ENCODE results near the gene WIPF2. TPM values are rescaled to one million over a fixed set of nuclear protein-coding genes. Genes with fewer than 3 reads are reported as not detected.

Gene WIPF2
- total RNA-seq, 2 experiments from 2014 or later = 15.7 to 17.4 TPM

DNA sequence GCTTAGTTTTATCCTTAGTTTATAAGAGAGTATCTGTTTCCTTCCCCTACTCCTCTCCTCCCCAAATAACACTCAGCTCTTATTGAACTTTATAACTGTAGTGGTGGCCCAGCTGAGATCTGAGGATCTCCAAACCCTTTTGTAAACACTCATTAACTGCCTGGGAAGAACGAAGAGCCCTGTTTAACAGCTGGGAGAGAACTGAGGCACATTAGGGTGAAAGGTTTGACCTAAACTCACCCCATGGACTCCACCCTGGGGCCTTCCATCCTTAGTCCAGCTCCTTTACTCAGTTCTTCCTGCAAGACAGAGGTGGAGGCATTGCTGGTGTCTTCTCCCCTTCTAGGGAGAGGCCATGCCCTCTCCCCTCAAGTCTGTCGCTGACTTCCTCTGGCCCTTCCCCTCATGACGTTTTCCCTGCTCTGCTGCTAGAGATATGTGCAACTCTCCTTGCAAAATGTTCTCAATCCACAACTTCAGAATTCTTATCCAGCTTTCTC lies 88.7 kb downstream of the WIPF2 start:
- Mint-ChIP-seq H3K4me3 (no peak overlapping the region), H3K27me3 (no peaks in the 10 kb centered on the region), H3K36me3 (peaks cover 22% of the 10 kb centered on the region), H3K4me1 (peaks cover 54% of the 10 kb centered on the region), H3K9me3 (no peaks in the 10 kb centered on the region), H3K27ac (no peak overlapping the region)
- DNase-seq = no peak

- H3K9me3 Mint-ChIP-seq = no peaks in the 10 kb centered on the region
- no peaks in the 10 kb centered on the region for H3K27me3 Mint-ChIP-seq
- DNase-seq = peak; percentile 37
- H3K4me1 Mint-ChIP-seq = peaks cover 56% of the 10 kb centered on the region
- H3K27ac Mint-ChIP-seq = no peak within 1 kb of the TSS
- H3K36me3 Mint-ChIP-seq = peaks cover 9% of the 10 kb centered on the region
- H3K4me3 Mint-ChIP-seq = no peak within 1 kb of the TSS
Measured at GRCh38 chr17:40309031-40309948, 90.2 kb downstream of the WIPF2 start, which contains the start of gene RARA. Gene RARA, plus strand, starts transcription at chr17:40309180. Its CDS starts 22,039 bp downstream, at chr17:40331219.

GRCh38 chr17:40309949-40310510 lies 90.9 kb downstream of the WIPF2 start:
- H3K36me3 Mint-ChIP-seq = peaks cover 4% of the 10 kb centered on the region
- H3K27ac Mint-ChIP-seq = no peak overlapping the region
- H3K4me3 Mint-ChIP-seq = no peak overlapping the region
- H3K4me1 Mint-ChIP-seq = peaks cover 56% of the 10 kb centered on the region
- H3K27me3 Mint-ChIP-seq = no peaks in the 10 kb centered on the region
- H3K9me3 Mint-ChIP-seq = no peaks in the 10 kb centered on the region
- DNase-seq = no peak

DNA sequence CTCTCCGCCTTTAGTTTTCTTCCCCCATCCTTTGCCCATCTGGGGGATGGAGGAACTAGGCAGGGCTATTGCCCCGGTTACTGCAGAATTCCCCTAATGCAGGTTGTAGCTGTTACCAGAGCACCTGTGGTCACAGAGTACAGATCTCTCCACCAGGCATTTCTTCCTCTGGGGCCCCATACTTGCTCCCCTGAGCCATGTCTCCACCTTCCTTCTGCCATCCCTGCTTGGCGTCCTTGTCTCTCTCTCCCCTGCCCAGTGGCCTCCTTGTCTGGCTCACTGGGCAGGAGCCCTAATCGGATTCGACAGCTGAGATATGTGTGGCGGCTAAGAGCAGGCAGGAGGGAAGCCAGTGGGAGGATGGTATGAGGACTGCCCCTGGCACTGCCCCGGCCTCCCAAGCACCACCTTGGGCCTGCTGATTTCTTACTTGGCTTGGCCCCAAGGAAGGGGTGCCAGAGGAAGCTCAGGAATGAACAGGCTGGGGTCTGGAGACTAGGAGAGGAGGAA lies 91.8 kb downstream of the WIPF2 start:
- Mint-ChIP-seq H3K4me1 (peaks cover 59% of the 10 kb centered on the region), H3K36me3 (peaks cover 1% of the 10 kb centered on the region), H3K9me3 (no peaks in the 10 kb centered on the region), H3K27ac (no peak overlapping the region), H3K27me3 (no peaks in the 10 kb centered on the region), H3K4me3 (no peak overlapping the region)
- DNase-seq = no peak

DNA sequence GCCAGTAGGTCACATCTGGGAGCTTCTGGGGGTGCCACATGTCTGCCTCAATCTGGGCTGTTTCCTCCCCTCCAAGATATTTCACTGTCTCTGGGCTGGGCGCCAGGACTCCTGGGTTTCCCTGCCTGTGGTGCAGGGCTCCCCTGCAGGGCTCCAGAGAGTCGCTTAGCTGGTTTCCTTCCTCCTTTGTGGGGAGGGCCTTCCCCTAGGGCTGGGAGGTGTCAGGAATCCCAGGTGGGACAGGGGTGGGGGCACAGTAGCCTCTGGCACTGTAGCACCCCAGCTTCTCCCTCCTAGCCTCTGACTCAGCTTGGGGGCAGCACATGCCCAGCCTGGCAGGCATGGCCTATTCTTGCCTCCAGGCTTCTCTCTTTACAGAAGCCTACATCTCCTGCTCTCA lies 92.5 kb downstream of the WIPF2 start:
- Mint-ChIP-seq H3K27me3 (no peaks in the 10 kb centered on the region), H3K4me1 (peaks cover 65% of the 10 kb centered on the region), H3K27ac (no peak overlapping the region)

DNA sequence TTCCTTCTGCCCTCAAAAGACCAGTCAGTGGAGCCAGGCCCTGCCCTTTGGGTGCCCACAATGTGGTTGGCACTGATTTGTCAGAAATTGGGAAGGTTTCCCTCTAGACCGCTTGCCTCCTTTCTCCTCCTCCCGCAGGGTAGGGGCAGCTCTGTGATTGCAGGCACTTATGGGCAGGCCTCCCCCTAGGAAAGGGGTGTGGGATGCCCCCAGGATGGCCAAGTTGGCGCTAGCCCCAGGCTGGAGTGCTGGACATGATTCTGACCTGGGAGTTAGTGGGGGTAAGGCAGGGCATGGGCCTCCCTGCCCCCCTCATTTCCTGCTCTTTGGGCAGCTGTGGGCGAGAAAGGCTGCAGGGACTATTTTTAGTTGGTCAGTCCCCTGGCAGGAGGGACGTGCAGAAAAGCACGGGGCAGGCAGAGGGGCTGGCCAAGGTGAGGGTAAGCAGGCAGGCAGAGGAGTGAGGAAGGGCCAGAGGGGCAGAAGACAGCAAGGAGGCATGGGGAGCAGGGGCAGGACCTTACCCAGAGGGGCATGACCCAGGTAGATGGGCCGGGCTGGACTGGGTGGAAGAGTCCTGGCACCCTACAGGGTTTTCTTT lies 93.1 kb downstream of the WIPF2 start:
- no peak overlapping the region for H3K27ac Mint-ChIP-seq
- peaks cover 67% of the 10 kb centered on the region for H3K4me1 Mint-ChIP-seq
- no peaks in the 10 kb centered on the region for H3K27me3 Mint-ChIP-seq
- no peak overlapping the region for H3K4me3 Mint-ChIP-seq
- no peak for DNase-seq
- no peaks in the 10 kb centered on the region for H3K9me3 Mint-ChIP-seq
- H3K36me3 Mint-ChIP-seq = peaks cover 1% of the 10 kb centered on the region

More for the DNA sequence above, 92.5 kb downstream of the WIPF2 start:
- DNase-seq = no peak
- H3K9me3 Mint-ChIP-seq = no peaks in the 10 kb centered on the region
- peaks cover 1% of the 10 kb centered on the region for H3K36me3 Mint-ChIP-seq
- no peak overlapping the region for H3K4me3 Mint-ChIP-seq

DNA sequence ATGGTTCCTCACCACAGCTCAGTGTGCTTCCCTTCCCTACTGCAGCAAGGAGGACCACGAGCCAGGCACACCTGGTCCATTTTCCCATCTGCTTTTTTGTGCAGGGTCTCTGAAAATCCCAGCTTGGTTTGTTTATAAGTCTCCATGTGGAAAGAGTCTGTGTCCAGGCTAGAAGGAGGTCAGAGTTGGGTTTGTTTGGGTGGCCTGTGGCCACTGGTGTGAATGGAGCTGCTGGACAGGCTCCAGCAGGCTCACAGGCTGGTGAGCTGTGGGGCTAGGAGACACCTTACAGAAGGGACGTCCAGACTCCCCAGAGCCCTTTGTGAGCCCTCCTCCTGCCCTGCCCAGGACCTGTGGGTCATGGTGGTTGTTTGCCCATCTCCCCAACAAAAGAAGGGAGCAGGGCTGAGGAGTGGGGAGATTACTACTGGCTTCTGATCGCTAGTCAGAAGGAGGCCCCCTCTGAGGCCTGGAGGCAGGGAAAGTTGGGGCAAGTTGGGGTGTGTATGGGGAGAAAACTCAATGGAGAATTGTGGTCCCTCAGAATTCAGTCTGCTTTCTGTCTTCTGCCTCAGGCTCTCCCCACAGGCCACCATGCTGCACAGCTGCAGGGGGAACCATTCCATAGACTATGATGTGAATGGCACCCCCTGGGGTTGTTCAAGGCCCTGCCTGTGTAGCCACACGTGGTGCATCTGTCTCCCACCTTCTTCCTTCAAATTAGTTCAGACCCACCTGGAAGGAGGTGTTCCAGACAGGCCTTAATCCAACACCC lies 94.0 kb downstream of the WIPF2 start:
- DNase-seq = no peak
- H3K4me1 Mint-ChIP-seq = peaks cover 73% of the 10 kb centered on the region
- no peak overlapping the region for H3K27ac Mint-ChIP-seq
- peaks cover 1% of the 10 kb centered on the region for H3K36me3 Mint-ChIP-seq
- no peak overlapping the region for H3K4me3 Mint-ChIP-seq
- H3K9me3 Mint-ChIP-seq = no peaks in the 10 kb centered on the region
- H3K27me3 Mint-ChIP-seq = no peaks in the 10 kb centered on the region

GRCh38 chr17:40313668-40314583 lies 94.8 kb downstream of the WIPF2 start:
- Mint-ChIP-seq H3K4me3 (no peak overlapping the region), H3K4me1 (peaks cover 74% of the 10 kb centered on the region), H3K27me3 (no peaks in the 10 kb centered on the region), H3K36me3 (peaks cover 1% of the 10 kb centered on the region), H3K9me3 (no peaks in the 10 kb centered on the region), H3K27ac (no peak overlapping the region)
- no peak for DNase-seq

DNA sequence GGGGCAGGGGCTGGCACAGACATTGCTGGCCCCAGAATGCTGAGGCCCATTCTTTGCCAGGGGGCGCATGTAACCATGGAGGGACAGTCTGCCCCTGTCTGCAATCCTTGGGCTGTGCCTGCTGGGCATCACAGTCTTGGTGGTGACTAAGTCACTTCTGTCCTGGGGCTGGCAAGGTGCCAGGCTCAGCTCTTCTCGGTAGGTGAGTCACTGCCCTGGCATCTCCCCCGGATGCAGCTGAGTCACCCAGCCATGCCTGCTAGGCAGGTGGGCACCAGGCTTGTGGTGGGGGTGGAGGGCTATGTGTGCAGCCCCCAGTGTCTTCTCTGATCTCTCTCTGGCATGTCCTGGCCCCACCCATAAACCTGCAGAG lies 95.5 kb downstream of the WIPF2 start:
- peaks cover 73% of the 10 kb centered on the region for H3K4me1 Mint-ChIP-seq
- no peaks in the 10 kb centered on the region for H3K36me3 Mint-ChIP-seq
- peak; percentile 85 for DNase-seq
- no peak overlapping the region for H3K4me3 Mint-ChIP-seq
- no peak overlapping the region for H3K27ac Mint-ChIP-seq
- H3K9me3 Mint-ChIP-seq = no peaks in the 10 kb centered on the region
- no peaks in the 10 kb centered on the region for H3K27me3 Mint-ChIP-seq

- H3K4me3 Mint-ChIP-seq = no peak overlapping the region
- DNase-seq = no peak
- peaks cover 72% of the 10 kb centered on the region for H3K4me1 Mint-ChIP-seq
- peaks cover 5% of the 10 kb centered on the region for H3K36me3 Mint-ChIP-seq
- H3K27me3 Mint-ChIP-seq = no peaks in the 10 kb centered on the region
- H3K27ac Mint-ChIP-seq = no peak overlapping the region
- no peaks in the 10 kb centered on the region for H3K9me3 Mint-ChIP-seq
Measured at GRCh38 chr17:40315206-40315605, 96.1 kb downstream of the WIPF2 start.

DNA sequence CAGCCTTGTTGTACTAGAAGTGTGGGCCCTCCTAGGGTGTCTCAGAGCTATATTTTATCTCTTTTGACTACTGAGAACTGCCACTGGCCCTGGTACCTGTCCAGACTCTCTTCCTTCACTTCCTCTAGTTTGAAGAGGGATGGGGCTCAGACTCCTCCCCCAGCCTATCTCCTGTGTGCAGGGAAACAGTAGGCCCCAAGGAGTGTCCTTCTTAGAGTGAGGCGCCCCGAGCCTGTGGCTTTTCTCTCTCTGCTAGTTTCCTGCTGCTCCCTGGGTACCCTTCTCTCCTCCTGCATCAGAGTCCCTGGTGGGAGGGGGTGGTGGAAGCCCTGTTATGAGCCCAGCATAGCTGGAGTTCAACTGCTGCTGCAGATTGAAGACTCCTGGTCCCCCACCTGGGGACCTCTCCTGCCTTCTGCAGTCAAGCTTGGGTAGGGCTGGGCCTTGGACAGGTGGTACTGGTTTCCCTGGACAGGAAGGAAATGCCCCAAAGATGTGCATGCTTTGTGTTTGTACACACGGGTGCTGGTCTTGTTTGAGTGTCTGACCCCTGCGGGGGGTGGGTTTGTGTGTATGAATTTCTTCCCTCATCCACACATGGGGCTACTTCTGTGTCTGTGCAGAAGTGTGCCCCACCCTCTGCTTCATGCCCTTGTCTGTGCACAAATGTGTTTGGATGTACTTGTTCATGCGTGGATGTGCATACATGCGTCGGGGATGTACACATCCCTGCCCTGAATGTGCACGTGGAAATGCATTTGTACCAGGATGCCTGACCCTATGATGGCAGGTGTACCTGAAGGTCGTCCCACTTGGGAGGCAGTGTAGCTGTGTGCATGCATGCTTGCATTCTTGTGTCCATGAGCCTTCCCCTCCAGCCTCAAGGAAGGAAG lies 96.8 kb downstream of the WIPF2 start:
- Mint-ChIP-seq H3K36me3 (peaks cover 5% of the 10 kb centered on the region), H3K27me3 (no peaks in the 10 kb centered on the region), H3K4me1 (peaks cover 72% of the 10 kb centered on the region), H3K9me3 (no peaks in the 10 kb centered on the region), H3K4me3 (no peak overlapping the region), H3K27ac (no peak overlapping the region)
- DNase-seq = no peak

DNA sequence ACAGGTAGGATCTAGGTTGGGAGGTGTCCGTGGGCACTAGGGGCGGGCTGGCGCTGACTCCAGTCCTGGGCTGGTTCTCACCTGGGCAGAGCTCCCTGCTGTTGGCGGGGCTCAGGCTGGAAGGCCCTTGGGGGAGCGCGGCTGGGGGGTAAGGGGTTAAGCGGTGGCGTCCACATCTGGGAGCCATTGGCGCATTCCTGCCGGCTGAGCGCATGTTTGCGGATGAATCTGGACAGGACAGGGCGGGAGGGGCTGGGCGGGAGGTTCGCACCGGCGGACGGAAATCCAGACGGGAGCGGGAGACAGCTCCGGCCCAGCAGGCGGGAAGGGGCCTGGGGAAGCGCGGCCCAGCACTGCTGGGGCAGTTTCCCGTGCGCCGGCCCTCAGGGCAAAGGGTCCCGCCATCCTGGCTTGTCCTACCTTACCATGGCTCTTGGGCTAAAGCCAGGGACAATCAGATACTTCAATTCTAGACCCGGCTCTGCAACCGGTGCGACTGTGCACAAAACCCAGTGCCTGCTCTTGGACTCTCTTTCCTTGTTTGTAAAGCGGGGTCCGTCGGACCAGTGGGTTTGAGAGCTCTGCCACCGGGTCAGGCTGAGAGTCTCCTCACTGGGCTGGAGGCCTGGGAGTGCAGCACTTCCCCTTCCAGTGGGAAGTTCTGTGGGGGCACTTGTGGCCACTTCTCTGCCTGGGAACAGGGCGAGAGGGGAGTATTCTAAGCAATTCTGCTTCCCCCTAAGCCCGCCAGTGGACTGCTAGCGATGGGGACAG lies 97.7 kb downstream of the WIPF2 start:
- no peak overlapping the region for H3K4me3 Mint-ChIP-seq
- no peak overlapping the region for H3K27ac Mint-ChIP-seq
- H3K27me3 Mint-ChIP-seq = no peaks in the 10 kb centered on the region
- DNase-seq = no peak
- peaks cover 5% of the 10 kb centered on the region for H3K36me3 Mint-ChIP-seq
- H3K9me3 Mint-ChIP-seq = no peaks in the 10 kb centered on the region
- H3K4me1 Mint-ChIP-seq = peaks cover 73% of the 10 kb centered on the region
